ENCODE data around the gene RBM4B.

The RBM4B gene

GRCh38 chr11:66696146-66696545, 18.5 kb upstream of the RBM4B start:
- no peak for TF ChIP-seq CTCF (IDR thresholded peaks at IDR 0.05; ENCODE audit: extremely low read depth, missing control alignments)
- DNase-seq (ENCODE audit: low spot score): no peak

- peak; percentile 75 for TF ChIP-seq CTCF (IDR thresholded peaks at IDR 0.05; ENCODE audit: extremely low read depth, missing control alignments)
- DNase-seq (ENCODE audit: low spot score): peak; percentile 93
These were observed 17.1 kb upstream of the RBM4B start for GRCh38 chr11:66694732-66695207.

DNA sequence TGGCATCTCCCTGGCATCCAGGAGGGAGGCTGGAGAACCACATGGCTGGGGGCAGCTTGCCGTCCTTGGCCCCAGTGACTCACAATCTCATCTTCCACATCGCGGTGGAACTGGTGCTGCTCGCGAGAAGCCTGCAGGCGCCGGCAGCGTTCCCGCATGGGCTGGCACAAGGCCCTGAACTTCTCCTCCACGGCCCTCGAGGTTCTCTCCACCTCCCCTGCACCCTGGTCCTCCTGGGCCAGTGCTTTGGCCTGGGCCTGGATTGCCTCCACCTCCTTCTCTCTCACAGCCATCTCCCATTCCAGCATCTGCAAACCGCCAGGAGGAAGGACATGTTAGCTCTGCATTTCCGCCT, 16.3 kb upstream of the RBM4B start:
- TF ChIP-seq CTCF (IDR thresholded peaks at IDR 0.05; ENCODE audit: extremely low read depth, missing control alignments): no peak
- DNase-seq (ENCODE audit: low spot score): no peak

DNA sequence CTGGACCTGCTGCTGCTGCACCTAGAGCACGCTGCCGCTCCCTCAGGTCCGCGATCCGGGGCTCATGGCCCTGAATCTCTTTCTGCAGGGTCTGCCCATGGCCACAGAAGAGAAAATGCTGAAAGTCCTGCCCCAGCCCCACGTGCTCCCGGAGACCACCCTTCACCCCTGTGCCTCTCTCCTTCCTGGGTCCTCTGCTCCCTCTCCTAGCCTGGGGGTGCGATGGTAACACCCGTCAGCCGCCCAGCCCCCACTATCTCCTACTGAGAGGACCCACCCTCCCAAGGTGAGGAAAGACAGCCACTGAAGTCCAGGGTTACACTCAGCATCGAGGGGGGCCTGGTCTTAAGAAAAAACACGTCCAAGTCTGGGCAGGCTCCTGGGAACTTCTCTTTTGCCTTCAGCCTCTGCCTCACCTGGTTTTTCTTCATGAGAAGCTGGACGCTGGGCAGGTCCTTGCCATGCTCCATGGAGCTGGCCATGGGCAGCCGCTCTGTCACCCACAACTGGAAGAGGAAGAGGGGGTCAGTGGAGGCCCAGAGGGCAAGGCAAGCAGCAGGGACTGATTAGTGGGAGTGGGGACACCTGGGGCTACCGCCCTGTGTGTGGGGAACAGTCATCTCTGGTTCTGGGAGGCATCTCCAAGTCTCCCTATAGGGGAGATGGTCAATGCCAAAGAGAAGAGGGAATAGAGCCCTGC, 15.8 kb upstream of the RBM4B start:
- no peak for TF ChIP-seq CTCF (IDR thresholded peaks at IDR 0.05; ENCODE audit: extremely low read depth, missing control alignments)
- DNase-seq (ENCODE audit: low spot score): no peak

DNA sequence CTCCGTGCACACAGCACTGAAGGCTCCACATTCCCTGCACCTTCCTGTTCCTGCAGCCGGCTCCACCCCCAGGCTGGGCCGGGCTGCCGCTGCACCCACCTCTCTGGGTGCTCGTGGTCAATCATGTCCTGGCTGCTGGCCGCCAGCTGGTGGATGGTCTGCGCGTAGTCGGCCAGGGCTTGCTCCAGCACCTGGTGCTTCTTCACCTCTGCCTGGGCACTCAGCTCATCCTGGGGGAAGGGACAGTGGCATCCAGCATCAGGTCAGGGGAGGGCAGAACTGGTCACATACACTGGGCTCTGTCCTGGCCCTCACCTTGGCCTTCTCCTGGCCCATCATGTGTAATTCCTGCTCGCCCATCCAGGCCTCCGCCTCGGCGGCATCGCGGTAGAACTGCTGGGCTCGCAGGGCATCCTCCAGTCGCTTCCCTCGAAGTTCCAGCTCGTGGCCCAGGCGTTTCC, 15.2 kb upstream of the RBM4B start:
- no peak for DNase-seq (ENCODE audit: low spot score)

DNA sequence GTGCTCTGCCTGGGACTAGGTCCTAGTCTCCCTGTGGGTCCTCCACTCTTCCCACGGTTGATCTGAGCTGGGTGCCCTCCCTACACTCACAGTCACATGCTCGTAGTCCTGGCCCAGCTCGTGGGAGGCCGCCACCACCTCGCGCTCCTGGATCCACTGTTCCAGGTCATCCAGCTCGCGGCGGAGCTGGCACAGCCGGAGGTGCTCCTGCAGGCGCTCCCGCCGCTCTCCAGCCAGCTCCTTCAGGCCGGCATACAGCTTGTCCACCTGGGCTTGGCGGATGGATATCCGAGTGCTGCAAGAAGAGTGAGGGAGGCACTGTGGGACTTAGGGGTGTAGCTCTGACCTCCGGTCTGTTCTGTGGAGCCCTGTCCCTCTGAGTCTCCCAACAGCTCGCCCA, 14.8 kb upstream of the RBM4B start:
- DNase-seq (ENCODE audit: low spot score): no peak
- no peak for TF ChIP-seq CTCF (IDR thresholded peaks at IDR 0.05; ENCODE audit: extremely low read depth, missing control alignments)

More for the DNA sequence above, 15.2 kb upstream of the RBM4B start:
- no peak for TF ChIP-seq CTCF (IDR thresholded peaks at IDR 0.05; ENCODE audit: extremely low read depth, missing control alignments)

DNA sequence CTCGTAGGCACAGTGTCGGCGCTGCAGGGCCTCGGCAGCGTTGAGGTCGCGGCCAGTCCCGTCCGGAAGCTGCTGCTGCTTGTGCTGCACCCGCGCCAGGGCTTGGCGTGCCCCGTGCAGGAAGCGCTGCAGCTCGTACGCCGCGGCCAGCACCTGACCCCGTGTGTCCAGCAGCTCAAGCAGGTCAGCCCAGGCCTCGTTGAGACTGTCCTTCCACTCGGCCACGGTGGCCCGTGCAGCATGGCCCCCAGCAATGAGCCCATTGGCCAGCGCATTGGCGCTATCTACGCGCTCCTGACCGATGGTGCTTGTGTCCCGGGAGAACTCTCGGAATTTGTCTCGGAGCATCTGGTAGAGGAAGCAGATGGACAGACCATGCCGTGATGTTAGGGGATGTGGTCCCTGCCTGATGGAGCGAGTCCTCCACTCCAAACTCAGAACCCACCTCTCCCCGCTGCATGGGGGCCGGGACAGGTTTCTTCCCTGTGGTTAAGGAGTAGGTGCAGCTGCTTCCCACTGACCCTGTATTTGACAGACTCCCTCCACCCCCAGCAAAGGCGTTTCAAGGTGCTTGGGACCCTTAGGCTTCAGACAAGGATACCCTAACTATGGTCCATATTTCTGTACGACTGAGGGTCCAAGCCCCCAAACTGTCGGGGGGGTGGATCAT, 13.8 kb upstream of the RBM4B start:
- no peak for DNase-seq (ENCODE audit: low spot score)
- TF ChIP-seq CTCF (IDR thresholded peaks at IDR 0.05; ENCODE audit: extremely low read depth, missing control alignments): no peak
